DMS 273 (cell line): Measurements from ENCODE around the gene SGMS1.
"Not testable (repeated sequence)": the region's sequence is repeated elsewhere in the genome, so short reads cannot be mapped to it uniquely, and the experiment has no call there.

Source experiments
- DNase-seq: peaks from one replicate; lab custom pipeline; 2025; ENCODE audit not compliant: unreplicated experiment; lab: John Stamatoyannopoulos, UW

The SGMS1 gene

DNA sequence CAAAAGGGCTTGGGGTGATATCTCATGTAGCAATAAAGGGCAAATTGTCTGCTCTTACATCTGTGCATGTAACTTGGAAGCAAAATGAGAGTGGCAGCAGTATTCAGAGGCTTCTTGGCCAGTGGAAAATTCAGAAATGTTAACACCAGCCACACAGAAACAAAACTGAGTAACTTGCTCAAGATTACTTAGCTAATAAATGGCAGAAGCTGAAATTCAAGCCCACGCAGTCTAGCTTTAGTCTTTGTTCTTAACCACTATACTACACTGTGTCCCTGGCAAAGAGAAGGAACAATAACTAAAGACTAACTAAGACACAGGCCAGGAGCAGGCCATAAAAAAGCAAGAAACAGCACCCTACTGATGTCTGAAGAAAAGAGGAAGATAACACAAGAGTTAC, 186.5 kb downstream of the SGMS1 start:
- no peak for DNase-seq

GRCh38 chr10:50436805-50437204, 187.0 kb downstream of the SGMS1 start:
- no peak for DNase-seq

GRCh38 chr10:50432211-50433009, 191.3 kb downstream of the SGMS1 start:
- no peak for DNase-seq

DNA sequence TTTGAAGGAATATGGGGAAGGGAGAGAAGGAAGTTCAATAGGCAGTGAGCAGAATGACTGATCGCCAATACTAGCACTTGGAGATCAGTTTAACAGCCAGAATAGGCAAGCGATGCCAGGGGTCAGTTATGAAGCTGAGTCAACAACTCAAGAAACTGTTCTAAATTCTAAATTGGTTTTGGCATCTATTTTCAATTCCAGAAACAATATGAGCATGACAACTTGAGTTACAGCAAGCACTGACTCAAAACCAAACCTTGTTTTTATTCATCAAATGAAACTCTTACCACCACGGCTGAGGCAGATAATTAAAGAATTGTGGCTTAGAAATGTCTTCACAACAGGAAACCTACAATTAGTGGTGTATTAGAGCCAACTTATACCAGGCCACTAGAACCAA, 192.0 kb downstream of the SGMS1 start:
- no peak for DNase-seq

DNA sequence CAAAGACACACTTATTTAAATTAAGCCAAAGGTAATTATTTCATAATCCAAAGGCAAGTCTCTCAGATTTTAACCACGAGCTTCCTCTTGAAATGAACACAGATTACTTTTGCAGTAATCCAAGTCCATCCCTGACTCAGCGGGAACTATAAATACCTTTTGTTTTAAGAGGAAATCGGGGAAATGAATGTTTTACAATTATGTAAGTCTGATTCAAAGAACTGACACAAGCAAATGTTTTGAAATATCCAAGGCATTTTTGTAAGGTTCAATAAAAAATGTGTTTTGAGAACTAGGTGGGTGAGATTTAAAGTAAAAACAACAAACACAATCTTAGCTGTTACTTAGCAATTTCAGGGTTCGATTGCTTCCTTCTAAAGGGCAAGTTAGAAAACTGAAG, 192.6 kb downstream of the SGMS1 start:
- DNase-seq, result no peak

GRCh38 chr10:50426485-50426884, 197.3 kb downstream of the SGMS1 start:
- no peak for DNase-seq

DNA sequence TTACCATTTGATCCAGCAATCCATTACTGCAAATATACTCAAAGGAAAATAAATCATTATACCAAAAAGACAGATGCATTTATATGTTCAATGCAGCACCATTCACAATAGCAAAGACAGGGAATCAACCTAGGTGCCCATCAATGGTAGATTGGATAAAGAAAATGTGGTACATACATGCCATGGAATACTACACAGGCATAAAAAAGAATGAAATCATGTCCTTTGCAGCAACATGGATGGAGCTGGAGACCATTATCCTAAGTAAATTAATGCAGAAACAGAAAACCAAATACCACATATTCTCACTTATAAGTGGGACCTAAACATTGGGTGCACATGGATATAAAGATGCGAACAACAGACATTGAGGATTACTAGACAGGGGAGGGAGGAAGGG, 198.5 kb downstream of the SGMS1 start:
- DNase-seq, result not testable (repeated sequence)

DNA sequence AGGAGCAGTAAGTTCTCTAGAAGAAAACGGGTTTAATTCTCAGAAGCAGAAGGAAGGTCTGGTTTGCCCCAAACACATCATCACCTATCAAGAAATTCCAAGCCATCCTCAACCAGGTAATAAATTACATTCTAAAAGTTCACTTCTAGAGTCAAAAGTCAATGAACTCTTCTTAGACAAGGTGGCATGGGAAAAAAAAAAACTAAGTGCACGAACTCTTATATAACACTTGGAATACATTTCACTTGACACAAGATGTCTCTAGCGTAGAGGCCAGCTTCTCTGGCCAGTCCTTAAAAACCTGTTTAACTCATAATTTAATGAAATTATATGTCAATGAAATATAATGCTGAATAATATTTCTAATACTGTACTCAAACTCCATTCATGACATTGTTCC, 200.3 kb downstream of the SGMS1 start:
- no peak for DNase-seq

DNA sequence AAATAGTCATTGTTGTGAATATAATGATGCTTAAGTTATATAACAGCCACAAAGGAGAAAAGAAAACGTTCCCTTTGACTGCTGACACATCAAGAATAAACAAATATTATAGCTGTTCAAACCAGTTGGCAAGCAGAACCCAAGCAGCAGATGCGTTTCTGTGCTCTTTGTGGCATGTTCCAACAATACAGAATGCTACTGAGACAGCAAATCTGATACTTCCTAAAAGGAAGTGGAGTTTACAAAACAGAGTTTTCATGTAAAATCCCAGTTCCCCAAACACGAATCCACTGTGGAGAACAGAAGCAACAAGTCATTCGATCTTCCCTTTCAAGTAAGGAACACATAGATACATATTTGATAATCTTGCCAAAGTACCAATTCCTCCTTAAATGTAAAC, 201.5 kb downstream of the SGMS1 start:
- DNase-seq, result no peak

DNA sequence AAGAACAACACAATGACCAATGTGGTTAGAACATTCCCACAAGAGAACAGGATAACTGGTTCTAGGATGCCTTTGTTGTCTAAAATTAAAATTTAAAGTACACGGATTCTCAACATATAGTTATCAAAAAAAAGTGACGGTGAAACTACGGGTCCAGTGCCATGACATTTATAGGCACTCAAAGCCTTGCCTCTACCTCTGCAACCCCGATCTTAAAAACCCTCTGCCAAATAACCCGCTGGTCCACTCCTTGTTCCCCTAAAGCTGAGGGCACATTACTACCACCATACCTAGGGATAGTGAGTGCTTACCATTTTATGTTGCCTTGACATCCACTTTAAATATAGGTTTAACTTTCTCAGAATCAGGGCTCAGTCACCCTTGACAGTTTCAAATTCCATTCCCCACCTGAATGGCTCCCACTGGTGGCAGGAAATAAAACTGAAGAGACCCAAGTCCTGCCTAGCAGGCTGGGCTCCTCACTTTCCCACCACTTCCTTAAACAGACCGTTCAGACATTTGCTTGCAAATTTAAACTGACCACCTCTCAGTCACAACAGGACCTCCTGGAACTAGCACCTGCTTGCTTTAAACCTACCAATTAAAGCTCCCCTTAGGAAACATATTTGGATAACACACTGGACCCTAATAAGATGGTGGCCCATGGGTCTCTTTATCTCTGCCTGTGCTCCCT, 202.6 kb downstream of the SGMS1 start:
- DNase-seq, result peak; percentile 37

DNA sequence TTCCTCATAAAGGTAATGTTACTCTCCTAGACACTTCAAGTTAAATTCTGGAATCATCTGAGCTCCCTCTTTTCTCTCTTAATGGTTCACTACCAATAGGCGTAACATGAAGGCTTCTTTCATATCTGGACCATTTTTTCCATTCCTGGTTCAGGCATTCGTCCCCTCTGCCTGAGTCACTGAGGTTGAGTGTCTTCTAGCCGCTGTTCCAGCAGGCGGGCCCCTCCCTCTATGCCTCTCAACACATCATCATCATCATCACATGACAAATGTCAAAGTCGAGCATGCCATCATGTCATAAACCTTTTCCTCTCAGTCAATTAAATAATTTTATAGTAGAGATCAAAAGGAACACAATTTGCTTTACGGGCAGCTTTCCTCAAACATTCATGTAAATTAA, 203.6 kb downstream of the SGMS1 start:
- DNase-seq, result no peak

DNA sequence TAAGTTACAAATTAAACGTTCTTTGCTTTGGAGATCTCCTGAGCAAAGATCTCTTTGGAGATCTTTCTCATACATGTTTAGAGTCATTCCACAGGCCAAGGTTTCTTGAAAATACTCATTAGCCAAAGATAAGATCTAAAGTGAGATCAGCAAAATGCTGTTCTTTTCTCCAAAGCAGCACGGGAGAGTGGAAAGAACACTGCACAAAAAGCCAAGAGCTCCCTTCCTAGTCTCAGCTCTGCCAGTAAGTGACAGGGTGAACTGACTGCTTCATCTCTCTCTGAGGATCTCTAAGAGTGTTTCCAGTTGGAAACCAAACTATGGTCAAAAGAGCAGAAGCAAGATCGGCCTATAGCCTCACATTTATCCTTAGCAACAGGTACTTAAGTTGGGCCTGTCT, 204.0 kb downstream of the SGMS1 start:
- DNase-seq, result no peak

DNA sequence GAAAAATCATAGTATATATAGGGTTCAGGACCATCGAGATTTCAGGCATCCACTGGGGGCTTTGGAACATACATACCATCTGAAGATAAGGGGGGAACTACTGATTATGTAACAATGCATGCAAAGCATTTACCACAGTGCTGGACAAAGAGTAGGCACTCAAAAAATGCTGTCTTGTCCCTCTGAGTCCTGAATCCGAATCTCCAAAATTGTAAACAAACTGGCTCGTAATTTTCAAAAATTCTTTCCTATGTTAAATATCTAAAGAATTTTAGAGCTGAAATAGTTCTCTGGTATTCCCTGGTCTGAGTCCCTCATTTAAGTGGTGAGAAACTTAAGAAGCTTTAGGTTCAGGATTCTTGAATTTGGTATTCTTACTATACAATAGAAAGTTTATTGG, 204.7 kb downstream of the SGMS1 start:
- no peak for DNase-seq

- peak; percentile 71 for DNase-seq
These were observed 205.6 kb downstream of the SGMS1 start for GRCh38 chr10:50417886-50418830.

DNA sequence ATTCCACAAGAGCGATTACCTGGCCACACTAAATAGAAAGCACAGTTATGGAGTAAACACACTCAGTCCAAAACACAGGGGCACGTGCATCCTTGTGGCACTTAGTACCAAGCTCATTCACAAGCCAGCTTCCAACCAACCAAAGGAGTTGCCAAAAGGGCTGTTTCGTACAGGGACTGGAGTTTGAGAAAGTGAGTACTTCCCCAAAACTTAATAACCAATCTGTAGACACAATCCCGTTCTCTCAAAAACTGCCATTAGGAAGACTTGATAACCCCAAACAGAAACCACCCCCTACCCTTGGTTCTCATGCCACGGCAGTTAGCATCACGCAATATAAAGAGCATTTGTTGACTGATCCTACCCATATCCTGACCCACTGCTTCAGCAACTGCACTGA, 206.3 kb downstream of the SGMS1 start:
- DNase-seq, result no peak

- no peak for DNase-seq
These were observed 206.9 kb downstream of the SGMS1 start for GRCh38 chr10:50416881-50417280.

DNA sequence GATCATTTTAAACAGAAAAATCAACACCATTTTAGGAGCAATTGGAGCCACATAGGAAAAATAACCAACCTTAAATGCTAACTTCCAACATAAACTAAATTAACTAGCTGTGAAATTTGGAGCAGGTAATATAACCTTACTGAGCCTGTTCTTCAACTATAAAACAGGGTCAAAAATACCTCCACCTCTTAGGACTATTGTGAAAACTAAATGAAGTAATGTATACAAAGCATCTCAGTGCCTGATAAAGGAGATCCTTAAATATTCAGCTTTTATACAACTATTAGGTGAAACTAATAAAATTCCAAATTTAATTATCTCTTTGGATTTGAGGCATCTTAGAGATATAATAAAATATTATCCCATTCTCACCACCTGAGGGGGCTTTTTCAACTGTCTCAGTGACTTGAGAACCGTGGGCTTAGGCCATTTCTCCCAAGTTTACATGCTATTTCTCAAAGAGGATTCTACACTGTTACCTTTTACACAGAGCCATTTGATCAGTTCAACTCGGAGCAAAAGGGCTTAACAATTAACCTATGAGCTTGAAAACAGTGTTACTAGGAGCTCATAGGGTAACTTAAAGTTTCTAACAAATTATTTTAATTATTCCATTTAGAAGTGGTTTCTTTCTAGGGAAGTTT, 207.5 kb downstream of the SGMS1 start:
- DNase-seq, result peak; percentile 4

DNA sequence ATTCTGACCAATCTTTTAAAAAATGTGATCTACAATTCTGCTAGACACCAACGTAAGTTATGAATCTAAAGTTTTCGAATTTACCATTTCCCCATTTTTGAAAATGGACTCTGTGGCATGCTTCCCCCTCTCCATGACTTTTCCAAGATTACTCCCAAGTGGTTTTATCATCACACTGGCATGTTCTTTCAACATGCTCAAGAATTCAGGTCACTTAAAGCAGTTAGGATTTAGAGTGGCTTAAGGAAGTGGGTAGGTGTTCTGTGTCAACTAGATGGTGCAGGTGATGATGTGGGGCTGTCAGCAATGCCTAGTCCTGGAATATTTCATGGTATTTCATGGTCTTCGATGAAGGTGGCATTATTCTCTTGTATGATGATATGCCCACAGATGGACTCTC, 208.5 kb downstream of the SGMS1 start:
- no peak for DNase-seq

- DNase-seq, result no peak
These were observed 213.5 kb downstream of the SGMS1 start for GRCh38 chr10:50410066-50410811.

DNA sequence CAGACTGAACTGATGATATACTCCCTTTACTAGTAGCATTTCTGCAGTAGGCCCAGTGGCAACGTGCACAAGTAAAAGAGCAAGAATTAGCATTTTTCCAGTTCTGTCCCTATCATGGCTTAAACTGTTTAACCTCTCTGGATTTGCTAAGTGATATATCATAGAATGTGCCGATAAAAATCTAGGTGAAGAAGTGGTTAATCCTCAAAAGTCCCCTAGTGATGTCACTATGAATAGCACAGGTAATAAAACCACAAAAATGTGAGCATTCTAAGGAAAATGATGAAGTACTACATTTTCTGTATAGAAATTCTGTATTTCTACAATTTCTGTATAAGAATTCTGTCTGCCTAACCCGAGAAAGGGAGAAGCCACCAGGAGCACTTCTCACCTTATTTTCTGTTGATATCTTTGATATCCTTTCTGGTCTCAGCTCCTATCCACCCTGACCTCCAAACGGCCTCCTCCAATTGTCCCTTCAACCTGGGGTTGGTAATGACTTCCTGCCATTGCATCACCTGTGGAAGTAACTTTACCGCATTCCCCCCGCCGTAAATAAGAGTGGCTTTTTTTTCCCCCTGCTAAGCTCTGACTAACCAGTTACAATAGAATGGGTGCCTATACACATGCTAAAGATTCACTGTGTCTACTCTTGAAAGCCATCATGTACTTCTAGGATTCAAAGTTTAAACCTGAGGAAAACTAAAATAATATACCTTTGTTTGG, 216.5 kb downstream of the SGMS1 start:
- DNase-seq, result no peak
